22Rv1 (cell line): ENCODE results near the gene GPR84.

ENCODE experiments used
- CTCF ChIP-seq: fragments of 450-650 bp; IDR thresholded peaks from 2 replicates; pipeline ENCODE4 v1.5.1; 2017; ENCODE audit warnings: mild to moderate bottlenecking
- ZFX ChIP-seq: fragments of 450-650 bp; IDR thresholded peaks from 2 replicates; pipeline ENCODE4 v1.6.1; 2017; ENCODE audit warnings: antibody characterized with exemption, borderline replicate concordance

- no peak for TF ChIP-seq CTCF
- TF ChIP-seq ZFX, result no peak
Measured at GRCh38 chr12:54371328-54372112, 7.2 kb upstream of the GPR84 start.
